Endometrium (tissue), 2 donors: ENCODE results near the gene MBNL1.

Source experiments
- FAIRE-seq: peaks from 2 replicates; lab custom pipeline; 2012; peaks lifted over from hg19 to GRCh38; lab: Jason Lieb, UNC
- donor health status: control.
- donor health status: control.

Gene MBNL1, protein sequence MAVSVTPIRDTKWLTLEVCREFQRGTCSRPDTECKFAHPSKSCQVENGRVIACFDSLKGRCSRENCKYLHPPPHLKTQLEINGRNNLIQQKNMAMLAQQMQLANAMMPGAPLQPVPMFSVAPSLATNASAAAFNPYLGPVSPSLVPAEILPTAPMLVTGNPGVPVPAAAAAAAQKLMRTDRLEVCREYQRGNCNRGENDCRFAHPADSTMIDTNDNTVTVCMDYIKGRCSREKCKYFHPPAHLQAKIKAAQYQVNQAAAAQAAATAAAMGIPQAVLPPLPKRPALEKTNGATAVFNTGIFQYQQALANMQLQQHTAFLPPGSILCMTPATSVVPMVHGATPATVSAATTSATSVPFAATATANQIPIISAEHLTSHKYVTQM

DNA sequence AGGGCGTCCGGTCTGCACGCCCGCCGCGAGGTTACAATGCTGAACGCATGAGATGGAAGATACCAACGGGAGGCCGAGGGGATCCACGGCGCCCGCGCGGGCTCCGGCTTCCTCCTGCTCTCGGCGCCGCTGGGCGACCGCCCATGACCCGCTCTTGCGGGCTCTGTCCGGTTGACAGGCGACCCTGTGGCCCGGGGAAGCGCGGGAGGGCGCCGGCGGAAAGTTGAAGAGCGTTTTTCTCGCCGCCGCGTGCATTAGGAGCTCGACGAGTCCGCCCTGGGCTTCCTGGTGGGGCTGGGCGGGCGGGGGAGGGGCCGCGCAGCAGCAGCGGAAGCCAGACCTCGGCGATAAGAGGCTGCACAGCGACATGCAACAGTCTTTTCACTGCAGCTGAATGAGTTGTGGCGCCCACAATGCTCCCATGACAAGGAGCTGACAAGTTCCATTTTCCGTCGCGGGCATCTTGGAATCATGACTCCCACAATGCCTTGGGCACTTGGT lies at the start of gene MBNL1:
Gene MBNL1, plus strand, starts transcription at position 375 of the 501 bp plus-strand sequence. CDS start 31,265 bp downstream, outside the sequence.
- FAIRE-seq = no peak

- FAIRE-seq = no peak
Measured at GRCh38 chr3:152219216-152219615, 49.5 kb upstream of the MBNL1 start.

DNA sequence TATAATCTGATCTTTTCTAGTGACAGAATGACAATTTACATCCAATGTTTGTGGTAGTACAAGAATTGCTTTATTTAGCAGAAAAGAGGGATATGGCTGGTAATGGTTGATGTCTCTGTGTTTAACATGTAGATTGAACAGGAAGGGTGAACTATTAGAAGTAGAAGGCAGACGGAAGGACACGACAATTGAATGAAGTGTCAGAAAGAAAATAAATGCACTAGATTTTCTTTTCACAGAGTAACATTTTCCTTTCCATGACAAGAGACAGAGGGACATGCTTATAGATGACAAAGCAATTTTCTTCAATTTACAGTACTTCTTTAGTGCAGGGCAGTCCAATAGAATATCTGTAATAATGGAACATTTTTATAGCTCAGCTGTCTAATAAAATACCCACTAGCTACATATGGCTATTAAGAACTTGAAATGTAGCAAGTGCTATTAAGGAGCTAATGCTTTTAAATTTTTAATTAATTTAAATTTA lies 48.9 kb upstream of the MBNL1 start:
- FAIRE-seq = no peak

- no peak for FAIRE-seq
Measured at GRCh38 chr3:152222327-152222726, 46.4 kb upstream of the MBNL1 start.

GRCh38 chr3:152225201-152225600 lies 43.5 kb upstream of the MBNL1 start:
- no peak for FAIRE-seq

DNA sequence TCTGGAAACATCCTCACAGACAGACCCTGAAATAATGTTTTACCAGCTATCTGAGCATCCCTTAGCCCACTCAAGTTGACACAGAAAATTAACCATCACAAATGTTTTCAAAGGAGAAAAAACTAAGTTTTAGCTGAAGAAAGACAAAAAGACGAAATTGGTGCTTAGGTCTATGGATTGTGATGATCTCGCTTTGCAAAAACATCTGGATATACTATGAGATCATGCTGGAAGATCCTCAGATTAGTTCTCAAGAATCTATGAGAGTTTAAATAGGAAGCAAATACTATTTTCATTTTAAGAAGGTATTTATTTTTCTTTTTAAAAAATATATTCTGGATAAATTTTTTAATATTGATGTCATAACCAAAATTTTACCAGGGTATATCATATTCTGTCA lies 42.6 kb upstream of the MBNL1 start:
- FAIRE-seq = no peak

DNA sequence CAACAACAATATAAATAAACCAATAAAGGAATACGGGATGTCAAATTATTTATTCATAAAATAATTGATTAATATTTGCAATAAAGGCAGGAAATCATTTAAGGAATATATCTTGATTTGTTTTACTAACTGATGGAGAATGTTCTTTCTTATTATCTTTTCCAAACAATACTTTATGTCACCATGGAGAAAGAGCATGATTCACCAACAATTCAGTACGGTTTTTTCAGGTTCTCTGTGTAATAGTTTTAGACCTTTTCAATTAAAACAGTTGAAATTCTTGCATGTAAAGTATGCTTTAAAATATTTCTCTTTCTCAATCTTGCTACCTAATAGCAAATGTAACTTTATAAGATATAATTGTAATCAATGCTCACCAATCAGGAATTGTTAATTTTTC lies 41.7 kb upstream of the MBNL1 start:
- no peak for FAIRE-seq

DNA sequence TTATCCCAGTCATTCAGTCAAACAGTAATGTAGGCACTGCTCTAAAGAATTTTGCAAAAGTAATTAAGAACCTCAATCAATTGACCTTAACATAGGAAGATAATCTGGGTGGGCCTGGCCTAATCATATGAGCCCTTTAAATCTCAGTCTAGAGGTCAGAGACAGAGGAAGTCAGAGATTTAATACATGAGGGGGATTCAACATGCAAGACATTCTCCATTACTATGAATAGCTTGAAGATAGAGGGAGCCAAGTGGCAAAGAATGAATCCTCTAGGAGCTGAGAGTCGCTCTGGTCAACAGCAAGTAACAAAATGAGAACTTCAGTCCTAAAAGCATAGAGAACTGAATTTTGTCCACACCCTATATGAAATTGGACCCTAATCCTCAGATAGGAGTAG lies 39.0 kb upstream of the MBNL1 start:
- FAIRE-seq = no peak

GRCh38 chr3:152230370-152230769 lies 38.4 kb upstream of the MBNL1 start:
- no peak for FAIRE-seq

- no peak for FAIRE-seq
Measured at GRCh38 chr3:152232001-152232400, 36.7 kb upstream of the MBNL1 start.

DNA sequence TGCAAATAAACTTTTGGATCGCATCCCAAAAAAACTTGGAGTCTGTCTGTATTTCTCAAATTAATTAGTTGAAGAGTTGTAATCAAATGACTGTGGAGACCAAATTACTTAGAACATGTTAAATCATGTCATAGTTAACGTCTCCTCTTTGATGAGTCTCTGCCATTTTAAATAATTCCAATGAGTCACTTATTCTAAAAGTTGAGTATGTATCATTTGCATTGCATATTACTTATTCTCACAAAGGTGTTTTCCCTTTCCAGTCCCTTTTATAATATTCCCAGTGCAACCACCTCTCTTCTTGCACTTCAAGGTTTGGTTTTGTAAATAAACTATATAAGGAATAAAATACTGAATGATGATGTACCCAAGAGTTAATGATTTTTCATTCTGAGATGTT lies 36.0 kb upstream of the MBNL1 start:
- FAIRE-seq = no peak

GRCh38 chr3:152234657-152235375 lies 33.9 kb upstream of the MBNL1 start:
- FAIRE-seq = no peak

DNA sequence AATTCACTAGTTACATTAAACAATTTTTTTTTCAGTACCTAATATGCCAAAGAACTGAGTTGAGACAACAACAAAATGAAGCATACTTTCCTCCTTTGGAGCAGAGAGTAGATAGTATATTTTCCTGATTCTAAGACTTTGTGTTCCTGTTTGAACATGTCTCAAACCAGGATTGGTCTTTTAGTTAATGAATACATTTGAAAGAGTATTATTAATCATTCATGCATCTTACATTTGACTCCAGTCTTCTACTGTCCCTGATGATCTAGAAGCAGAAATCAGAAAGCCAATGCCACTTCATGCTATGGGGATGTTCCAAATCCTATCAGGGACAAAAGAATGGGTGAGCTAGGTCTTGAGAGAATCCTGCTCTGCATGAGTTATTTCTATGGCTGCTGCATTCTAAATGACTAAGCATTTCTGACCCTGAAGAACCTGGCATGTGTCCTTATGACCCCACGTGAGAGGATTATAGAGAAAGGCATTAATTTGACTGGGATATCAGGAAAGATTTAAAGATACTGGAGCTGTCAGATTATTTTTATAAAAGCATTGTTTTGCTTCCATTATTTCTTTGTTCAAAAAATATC lies 32.9 kb upstream of the MBNL1 start:
- no peak for FAIRE-seq

DNA sequence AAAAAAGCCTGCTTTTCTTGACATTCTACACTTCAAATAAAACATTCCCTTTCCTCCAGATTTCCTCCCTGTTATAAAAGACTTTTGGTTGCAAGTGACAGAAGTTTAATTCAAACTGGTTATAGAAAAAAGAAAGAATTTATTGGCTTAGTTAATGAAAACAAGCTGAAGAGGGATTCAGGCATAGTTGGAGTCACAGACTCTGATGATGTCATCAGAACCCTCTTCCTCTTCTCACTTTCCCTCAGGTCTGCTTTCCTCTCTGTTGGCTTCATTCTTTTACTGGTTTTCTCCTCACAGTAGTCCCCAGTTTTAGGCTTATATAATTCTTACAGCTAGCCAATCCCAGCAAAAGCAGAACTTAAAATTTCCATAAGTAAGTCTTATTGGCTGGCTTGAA lies 32.0 kb upstream of the MBNL1 start:
- FAIRE-seq = peak; percentile 90

DNA sequence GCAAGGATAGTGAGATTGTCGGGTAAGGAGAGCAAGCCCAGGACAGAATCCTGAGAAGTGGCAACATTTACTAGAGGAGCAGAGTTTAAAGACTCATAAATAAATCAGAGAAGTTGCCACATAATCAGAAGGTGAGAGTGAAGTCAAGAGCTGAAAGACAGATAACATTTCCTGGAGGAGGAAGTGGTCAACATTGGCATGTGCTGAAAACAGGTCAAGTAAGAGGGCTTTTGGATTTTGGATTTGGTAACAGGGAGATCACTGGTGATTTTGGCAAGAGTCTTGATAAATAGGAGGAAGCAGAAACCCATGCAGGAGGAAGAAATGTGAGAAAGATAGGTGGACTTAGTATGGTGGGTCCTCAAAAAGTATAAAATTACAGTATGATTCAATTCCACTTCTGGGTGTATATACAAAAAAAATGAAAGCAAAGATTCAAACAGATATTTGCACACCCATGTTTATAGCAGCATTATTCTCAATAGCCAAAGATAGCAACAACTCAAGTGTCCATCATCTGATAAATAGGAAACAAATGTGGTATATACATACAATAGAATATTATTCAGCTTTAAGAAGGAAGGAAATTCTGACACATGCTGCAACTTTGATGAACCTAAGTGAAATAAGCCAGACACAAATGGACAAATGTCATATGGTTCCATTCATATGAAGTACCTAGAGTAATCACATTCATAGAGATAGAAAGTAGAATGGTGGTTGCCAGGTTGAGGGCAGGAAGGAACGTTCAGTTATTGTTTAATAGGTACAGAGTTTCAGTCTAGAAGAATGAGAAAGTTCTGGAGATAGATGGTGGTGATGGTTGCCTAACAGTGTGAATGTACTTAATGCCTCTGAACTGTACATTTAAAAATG lies 27.3 kb upstream of the MBNL1 start:
- FAIRE-seq = no peak

DNA sequence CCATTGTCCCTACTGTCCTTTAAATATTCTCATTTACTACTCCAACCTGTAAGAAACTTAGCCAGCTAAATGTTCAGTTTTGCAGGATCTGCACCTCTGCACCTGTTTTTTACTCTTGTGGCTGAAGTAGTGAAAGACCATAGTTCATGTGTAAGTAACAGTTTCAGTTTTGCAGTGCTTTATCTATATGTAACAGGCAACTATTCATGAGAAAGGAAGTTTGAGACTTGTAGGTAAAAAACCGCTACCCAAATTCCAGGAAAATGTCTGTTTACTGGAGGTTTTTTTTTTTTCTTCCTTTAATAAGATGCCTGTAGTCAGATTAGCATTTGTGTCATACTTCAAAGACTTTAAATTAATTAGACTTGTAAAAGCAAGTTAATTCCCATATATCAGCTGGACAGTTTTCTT lies 25.4 kb upstream of the MBNL1 start:
- FAIRE-seq = no peak

GRCh38 chr3:152243721-152244516 lies 24.8 kb upstream of the MBNL1 start:
- peak; percentile 66 for FAIRE-seq

DNA sequence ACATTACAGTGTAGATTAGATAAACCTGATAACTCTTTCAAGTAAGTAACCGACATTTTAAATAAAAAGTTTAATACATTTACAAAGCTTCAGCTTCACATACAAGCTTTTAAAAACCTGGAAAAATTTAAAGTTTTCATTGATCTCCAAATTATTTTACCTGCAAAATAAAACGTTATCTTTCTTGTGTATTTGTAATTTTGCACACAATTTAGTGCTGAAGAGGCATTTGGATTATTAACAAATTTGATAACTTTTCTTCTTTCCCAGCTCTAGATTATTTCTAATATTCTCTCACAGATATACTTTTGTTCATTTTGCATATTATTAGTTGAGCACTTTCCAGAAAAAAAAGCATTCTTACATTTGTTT lies 24.2 kb upstream of the MBNL1 start:
- no peak for FAIRE-seq

DNA sequence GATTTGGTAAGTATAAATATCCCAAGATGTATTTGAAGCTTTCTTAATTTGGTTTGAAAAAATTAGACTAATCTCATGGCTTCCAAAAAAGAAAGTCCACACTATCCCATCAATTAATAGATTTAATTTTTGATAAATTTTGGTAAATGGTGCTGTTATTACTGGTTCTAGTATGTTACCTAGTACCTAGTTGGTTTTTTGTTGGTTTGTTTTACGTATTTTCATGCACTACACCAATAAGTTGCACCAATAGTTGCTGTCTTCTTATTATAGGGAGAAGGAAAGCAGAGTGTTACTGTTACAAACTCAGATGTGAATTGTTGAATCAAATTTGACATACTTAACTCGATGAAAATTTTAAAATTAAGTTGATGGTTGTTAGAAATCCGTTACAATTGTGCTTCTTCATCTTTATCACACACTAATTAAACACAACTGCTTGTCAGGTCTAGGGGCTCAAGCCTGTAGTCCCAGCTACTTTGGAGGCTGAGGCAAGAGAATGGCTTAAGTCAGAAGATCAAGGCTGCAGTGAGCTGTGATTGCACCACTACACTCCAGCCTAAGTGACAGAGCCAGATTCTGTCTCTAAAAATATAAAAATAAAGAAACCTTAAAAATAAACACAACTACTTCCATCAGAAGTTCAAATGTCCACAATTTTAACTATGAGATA lies 23.1 kb upstream of the MBNL1 start:
- FAIRE-seq = no peak

- FAIRE-seq = no peak
Measured at GRCh38 chr3:152251916-152252315, 16.8 kb upstream of the MBNL1 start.

- FAIRE-seq = no peak
Measured at GRCh38 chr3:152252755-152253154, 16.0 kb upstream of the MBNL1 start.
